Endodermal cell (in vitro differentiated cells): ENCODE measurements around the gene YPEL5. TPM values are rescaled to one million over a fixed set of nuclear protein-coding genes. Genes with fewer than 3 reads are reported as not detected.

ENCODE experiments used
- DNase-seq: peaks from one replicate; pipeline ENCODE4 v3.0.0-alpha.2; 2017
- H3K27ac ChIP-seq: 2 replicates; pipeline ENCODE4 v1.5.1; 2013; ENCODE audit warnings: mild to moderate bottlenecking, low read depth, low read length, moderate library complexity
- H3K27me3 ChIP-seq: 2 replicates; pipeline ENCODE4 v1.6.1; 2013; ENCODE audit warnings: mild to moderate bottlenecking, low read length, moderate library complexity; ENCODE audit not compliant: insufficient read depth, control insufficient read depth, poor library complexity, severe bottlenecking
- H3K36me3 ChIP-seq: 2 replicates; pipeline ENCODE4 v1.7.0; 2013; ENCODE audit warnings: mild to moderate bottlenecking, low read length, moderate library complexity; ENCODE audit not compliant: control insufficient read depth, insufficient read depth
- H3K4me1 ChIP-seq: one replicate; pipeline ENCODE4 v1.7.0; 2013; ENCODE audit warnings: low read length; ENCODE audit not compliant: control insufficient read depth, insufficient read depth
- H3K4me3 ChIP-seq: 2 replicates; pipeline ENCODE4 v1.5.1; 2013; ENCODE audit warnings: mild to moderate bottlenecking, low read length, moderate library complexity
- H3K9ac ChIP-seq: 2 replicates; pipeline ENCODE4 v1.6.1; 2013; ENCODE audit warnings: mild to moderate bottlenecking, low read length, moderate library complexity; ENCODE audit not compliant: poor library complexity, severe bottlenecking; ENCODE audit errors: extremely low read depth
- H3K9me3 ChIP-seq: 2 replicates; pipeline ENCODE4 v1.6.1; 2013; ENCODE audit warnings: mild to moderate bottlenecking, low read length, moderate library complexity; ENCODE audit not compliant: control insufficient read depth
- H3K27ac Mint-ChIP-seq: 2 replicates; pipeline ENCODE4 v1.8.0; 2020; ENCODE audit warnings: mixed read lengths
- H3K27me3 Mint-ChIP-seq: 2 replicates; pipeline ENCODE4 v1.8.0; 2021; ENCODE audit warnings: mild to moderate bottlenecking, mixed read lengths; ENCODE audit not compliant: insufficient read depth
- H3K36me3 Mint-ChIP-seq: 2 replicates; pipeline ENCODE4 v1.8.0; 2020; ENCODE audit warnings: low read depth, mixed read lengths
- H3K4me1 Mint-ChIP-seq: 2 replicates; pipeline ENCODE4 v1.8.0; 2020; ENCODE audit warnings: mixed read lengths
- H3K4me3 Mint-ChIP-seq: 2 replicates; pipeline ENCODE4 v1.8.0; 2020; ENCODE audit warnings: mild to moderate bottlenecking, moderate library complexity, mixed read lengths
- H3K9me3 Mint-ChIP-seq: 2 replicates; pipeline ENCODE4 v1.8.0; 2020; ENCODE audit warnings: mild to moderate bottlenecking, mixed read lengths
- WGBS, 2 experiments: methylation state at CpG; one replicate each; pipeline versions ENCODE4 v1.1.5 to v1.1.7; 2013; ENCODE audit warnings: missing lambda C conversion rate in 2 of 2, mixed read lengths in 1 of 2; ENCODE audit not compliant: insufficient coverage in 1 of 2, insufficient read length in 1 of 2; 5-methylcytosine and 5-hydroxymethylcytosine counted together
- total RNA-seq, 2 donors: library from RNA; stranded (reverse); fragmentation: NEBNext Ultra II Directional in 1 of 2; extraction: Animal tissue kit (Norgen Biotek cat#: 25700) in 1 of 2; gene quantifications; 2 replicates in 1 of 2; 3 replicates in 1 of 2; pipeline ENCODE4 v1.2.1, GENCODE V29; 2021
- TF ChIP-seq, protein P1 (sequence below): fragments of 200-600 bp; sonication (generic); conservative IDR thresholded peaks from 2 replicates; pipeline ENCODE4 v1.5.0; 2021; ENCODE audit warnings: antibody characterized with exemption, mild to moderate bottlenecking

The YPEL5 gene
- total RNA-seq, 2 donors from 2014 or later = 80.1 to 97.2 TPM

DNA sequence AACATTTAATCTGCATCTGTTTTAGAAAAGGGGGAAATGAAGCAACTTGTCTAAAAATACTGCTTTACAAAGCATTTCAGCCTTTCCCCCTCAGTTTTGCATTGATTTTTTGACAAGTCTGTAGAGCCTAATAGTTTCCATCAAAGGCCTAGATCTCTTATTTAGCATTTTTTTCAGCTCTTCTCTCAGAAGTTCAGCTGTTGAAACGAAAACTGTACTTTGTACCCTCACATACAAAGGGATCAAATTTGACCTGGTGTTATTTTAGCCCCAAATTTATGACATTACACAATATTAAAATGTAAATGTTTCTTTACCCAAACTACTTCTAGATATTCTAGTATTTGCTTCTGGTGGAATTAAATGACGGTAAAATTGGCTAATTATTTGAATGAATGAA is 13.0 kb downstream of the YPEL5 start:
- no peak overlapping the region for H3K27ac ChIP-seq
- Mint-ChIP-seq H3K4me3 (no peak overlapping the region), H3K36me3 (peaks cover 48% of the 10 kb centered on the region), H3K27ac (no peak overlapping the region), H3K4me1 (peaks cover 57% of the 10 kb centered on the region), H3K9me3 (no peaks in the 10 kb centered on the region), H3K27me3 (no peaks in the 10 kb centered on the region)
- H3K4me3 ChIP-seq = no peak overlapping the region
- peaks cover 50% of the 10 kb centered on the region for H3K36me3 ChIP-seq
- no peak for DNase-seq
- H3K4me1 ChIP-seq = peaks cover 26% of the 10 kb centered on the region
- no peak overlapping the region for H3K9ac ChIP-seq
- WGBS, 2 experiments = 91 to 100% methylated on average over 2 of the region's 2 CpGs
- H3K27me3 ChIP-seq = no peaks in the 10 kb centered on the region
- no peaks in the 10 kb centered on the region for H3K9me3 ChIP-seq
- TF ChIP-seq, protein P1, sequence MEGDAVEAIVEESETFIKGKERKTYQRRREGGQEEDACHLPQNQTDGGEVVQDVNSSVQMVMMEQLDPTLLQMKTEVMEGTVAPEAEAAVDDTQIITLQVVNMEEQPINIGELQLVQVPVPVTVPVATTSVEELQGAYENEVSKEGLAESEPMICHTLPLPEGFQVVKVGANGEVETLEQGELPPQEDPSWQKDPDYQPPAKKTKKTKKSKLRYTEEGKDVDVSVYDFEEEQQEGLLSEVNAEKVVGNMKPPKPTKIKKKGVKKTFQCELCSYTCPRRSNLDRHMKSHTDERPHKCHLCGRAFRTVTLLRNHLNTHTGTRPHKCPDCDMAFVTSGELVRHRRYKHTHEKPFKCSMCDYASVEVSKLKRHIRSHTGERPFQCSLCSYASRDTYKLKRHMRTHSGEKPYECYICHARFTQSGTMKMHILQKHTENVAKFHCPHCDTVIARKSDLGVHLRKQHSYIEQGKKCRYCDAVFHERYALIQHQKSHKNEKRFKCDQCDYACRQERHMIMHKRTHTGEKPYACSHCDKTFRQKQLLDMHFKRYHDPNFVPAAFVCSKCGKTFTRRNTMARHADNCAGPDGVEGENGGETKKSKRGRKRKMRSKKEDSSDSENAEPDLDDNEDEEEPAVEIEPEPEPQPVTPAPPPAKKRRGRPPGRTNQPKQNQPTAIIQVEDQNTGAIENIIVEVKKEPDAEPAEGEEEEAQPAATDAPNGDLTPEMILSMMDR = no peak

DNA sequence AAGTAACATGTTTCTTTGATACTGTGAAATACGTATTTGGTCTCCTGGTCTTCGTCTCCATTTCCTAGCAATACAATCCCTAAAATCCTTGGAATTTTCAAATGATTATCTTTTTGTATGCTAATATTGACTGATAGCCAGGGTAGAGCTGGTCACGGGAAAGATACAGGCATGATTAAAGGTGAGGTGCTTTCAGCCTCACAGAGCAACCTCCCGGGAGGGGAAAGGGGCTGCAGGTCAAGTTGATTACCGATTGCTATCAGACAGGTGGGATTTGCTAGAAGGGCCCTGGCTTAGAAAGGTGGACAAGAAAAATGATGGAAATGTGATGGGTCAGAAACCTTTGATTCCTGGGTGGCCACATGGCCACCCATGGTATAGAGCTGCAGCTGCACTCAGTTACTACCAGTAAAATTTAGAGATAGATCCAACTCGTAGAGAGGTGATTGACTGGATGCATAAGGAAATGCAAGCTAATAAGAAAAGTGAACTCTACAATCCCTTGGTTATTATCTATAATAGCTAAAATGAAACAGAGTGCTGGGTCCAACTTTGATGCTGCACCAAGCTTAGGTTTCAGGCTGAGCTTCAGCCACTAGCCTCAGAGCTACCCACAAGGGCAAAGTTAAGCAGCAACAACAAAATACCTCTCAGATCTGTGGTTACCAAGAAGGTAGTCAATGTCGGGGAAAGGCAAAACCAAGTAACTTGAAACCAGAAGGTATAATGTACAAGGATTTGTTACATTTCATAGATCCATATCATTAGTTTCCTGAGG is 15.3 kb downstream of the YPEL5 start:
- peaks cover 45% of the 10 kb centered on the region for H3K4me1 Mint-ChIP-seq
- no peaks in the 10 kb centered on the region for H3K27me3 ChIP-seq
- peak overlapping the region; percentile 10 for H3K4me3 Mint-ChIP-seq
- peaks cover 21% of the 10 kb centered on the region for H3K4me1 ChIP-seq
- H3K9me3 ChIP-seq = no peaks in the 10 kb centered on the region
- H3K36me3 ChIP-seq = peaks cover 45% of the 10 kb centered on the region
- H3K27ac ChIP-seq = no peak overlapping the region
- H3K27ac Mint-ChIP-seq = peak overlapping the region; percentile 28
- no peaks in the 10 kb centered on the region for H3K9me3 Mint-ChIP-seq
- no peaks in the 10 kb centered on the region for H3K27me3 Mint-ChIP-seq
- DNase-seq = peak; percentile 65
- 54 to 90% methylated on average over 2 to 7 of the region's 7 CpGs for WGBS, 2 experiments
- TF ChIP-seq, protein P1 = no peak
- peaks cover 37% of the 10 kb centered on the region for H3K36me3 Mint-ChIP-seq
- peak overlapping the region; percentile 20 for H3K4me3 ChIP-seq
- no peak overlapping the region for H3K9ac ChIP-seq

DNA sequence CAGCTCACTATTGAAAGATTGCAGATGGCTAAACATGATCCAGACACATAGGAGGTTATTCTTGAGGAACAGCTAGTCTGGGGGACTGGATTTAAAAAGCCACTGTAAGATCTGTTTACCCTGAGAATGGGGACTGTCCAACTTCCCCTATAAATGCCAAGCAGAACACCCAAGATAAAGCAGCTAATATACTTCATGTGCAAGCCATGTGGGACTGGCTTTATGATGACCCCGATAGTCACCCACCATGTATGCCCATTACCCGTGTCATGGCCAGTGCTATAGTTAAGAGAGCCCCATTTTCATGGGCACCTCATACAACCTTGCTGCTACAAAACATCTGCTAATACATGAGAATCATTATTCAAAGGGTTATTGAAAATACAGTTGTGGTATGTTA is 16.0 kb downstream of the YPEL5 start:
- Histone ChIP-seq H3K4me3 (no peak overlapping the region), H3K4me1 (peaks cover 21% of the 10 kb centered on the region), H3K36me3 (peaks cover 39% of the 10 kb centered on the region), H3K27ac (no peak overlapping the region), H3K9me3 (no peaks in the 10 kb centered on the region), H3K9ac (no peak overlapping the region), H3K27me3 (no peaks in the 10 kb centered on the region)
- WGBS, 2 experiments = 93 to 100% methylated on average over 2 of the region's 2 CpGs
- Mint-ChIP-seq H3K4me1 (peaks cover 45% of the 10 kb centered on the region), H3K27ac (no peak overlapping the region), H3K9me3 (no peaks in the 10 kb centered on the region), H3K36me3 (peaks cover 32% of the 10 kb centered on the region), H3K27me3 (peaks cover 2% of the 10 kb centered on the region), H3K4me3 (no peak overlapping the region)
- no peak for DNase-seq
- TF ChIP-seq, protein P1 = no peak
